T-helper 2 cell (primary cell): ENCODE results near the gene ORAI2.
A peak's percentile ranks its signal among the peaks of the same experiment; 100 is the strongest.
"Not testable (repeated sequence)": the region's sequence is repeated elsewhere in the genome, so short reads cannot be mapped to it uniquely, and the experiment has no call there.

ENCODE experiments used
- DNase-seq, 5 experiments: peaks; one replicate each; pipeline versions ENCODE4 v3.0.0 to v3.0.0-alpha.2; 2012 to 2022

Gene ORAI2

DNA sequence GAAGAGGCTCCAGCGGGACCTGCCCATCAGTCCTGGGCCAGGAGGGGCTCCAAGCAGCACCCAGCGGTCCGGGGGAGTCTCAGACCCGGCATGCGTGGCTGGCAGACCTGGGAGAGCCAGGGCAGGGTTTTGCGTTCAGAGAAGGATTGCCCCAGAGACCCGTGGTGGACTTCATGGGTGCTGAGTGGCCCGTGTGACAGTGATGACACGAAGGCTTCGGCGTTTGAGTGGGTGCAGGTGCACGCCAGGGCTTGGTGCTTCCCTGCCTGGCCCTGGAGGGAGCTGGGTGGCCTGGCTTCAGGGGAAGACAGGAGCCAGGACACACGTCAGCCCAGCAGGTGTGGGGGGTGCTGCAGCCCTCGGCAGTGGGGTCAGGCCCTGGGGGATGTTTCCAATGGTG lies 13.9 kb downstream of the ORAI2 start:
- DNase-seq = no peak

DNA sequence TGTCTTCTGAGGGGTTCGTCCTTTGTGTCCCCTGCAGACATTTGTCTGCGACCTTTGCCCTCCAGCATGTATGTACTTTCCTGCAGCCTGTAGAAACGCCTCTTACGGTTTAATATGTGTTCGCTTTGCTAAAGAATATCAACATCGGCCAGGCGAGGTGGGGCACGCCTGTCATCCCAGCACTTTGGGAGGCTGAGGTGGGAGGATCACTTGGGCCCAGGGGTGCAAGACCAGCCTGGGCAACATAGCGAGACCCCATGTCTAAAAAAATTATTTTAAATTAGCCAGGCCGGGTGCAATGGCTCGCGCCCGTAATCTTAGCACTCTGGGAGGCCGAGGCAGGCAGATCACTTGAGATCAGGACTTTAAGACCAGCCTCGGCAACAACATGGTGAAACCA lies 15.8 kb downstream of the ORAI2 start:
- no peak for DNase-seq

DNA sequence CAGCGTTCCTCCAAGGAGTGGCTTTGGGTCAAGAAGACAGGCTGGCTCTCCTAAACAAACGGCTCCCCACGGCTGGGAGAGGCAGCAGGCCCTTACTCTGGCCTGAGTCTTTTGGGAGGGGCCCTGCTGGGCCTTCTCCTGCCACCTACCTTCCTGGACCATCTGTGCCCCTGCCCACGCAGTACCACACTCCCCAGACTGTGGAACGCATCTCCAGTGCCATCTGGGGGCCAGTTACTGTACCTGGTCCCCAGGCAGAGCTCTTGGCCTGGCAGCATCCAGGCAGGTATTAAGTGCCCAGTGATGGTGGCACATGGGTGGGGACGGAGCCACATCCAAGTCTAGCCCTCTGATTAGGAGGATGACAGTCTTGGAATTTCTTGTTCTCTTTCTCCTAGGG lies 16.9 kb downstream of the ORAI2 start:
- peak in 4 of 5 experiments; percentile 25 to 55 (median 35) for DNase-seq

DNA sequence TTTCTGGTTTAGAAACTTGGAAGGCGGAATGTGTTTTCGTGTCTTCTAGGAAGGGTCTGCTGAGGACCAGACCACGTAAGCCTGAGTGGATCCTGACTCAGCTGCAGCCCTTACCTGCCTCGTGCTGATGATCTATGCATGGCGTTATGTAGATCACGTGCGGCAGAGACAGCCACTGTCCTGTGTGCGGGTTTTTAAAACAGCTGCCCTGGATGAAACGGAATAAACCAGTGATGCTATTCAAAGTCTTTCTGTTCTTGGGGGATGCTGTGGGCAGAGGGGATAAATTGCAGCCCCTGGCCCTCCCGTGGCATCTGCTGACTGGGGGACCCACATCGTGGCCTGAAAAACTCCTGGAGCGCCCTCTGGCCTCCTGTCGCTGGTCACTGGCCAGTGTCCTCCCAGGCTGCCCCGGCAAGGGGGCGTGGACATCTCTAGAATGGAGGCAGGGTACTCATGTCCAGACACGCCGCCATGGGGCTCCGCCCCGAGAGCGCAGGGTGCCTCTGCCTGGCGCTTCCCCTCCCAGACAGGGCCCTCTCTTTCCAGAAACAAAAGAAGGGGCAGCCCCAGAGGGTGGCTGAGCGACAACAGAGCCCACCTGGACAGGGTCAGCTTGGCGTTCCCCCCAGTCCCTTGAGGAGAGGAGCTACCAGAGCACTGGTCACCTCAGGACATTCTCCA lies 18.1 kb downstream of the ORAI2 start:
- no peak for DNase-seq

DNA sequence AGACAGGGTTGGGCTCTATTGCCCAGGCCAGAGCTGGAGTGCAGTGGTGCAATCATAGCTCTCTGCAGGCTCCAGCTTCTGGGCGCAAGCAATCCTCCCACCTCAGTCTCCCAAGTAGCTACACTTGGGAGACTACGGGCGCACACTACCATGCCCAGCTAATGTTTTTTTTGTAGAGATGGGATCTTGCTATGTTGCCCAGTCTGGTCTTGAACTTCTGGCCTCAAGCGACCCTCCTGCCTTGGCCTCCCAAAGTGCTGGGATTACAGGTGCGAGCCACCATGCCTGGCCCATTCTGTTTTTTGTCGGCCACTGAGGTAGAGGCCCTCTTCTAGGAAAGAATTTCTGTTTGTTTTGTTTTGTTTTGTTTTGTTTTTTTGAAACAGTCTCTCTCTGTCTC lies 19.1 kb downstream of the ORAI2 start:
- DNase-seq = no peak

DNA sequence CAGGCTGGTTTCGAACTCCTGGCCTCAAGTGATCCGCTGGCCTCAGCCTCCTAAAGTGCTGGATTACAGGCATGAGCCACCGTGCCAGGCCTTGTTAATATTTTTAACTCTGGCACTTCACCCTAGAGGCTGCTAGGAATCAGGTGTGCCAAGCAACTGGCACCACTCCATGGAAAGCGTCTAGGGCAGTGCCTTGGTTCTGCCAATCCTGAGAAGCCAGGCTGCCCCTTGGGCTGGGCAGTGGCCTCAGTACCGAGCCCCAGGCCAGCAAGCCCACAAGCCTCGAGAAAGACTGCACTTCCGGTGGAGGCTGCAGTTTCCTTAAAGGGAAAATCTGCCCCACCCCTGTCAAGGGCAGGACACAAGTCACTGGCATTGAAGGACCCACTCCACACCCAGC lies 19.9 kb downstream of the ORAI2 start:
- DNase-seq = no peak

DNA sequence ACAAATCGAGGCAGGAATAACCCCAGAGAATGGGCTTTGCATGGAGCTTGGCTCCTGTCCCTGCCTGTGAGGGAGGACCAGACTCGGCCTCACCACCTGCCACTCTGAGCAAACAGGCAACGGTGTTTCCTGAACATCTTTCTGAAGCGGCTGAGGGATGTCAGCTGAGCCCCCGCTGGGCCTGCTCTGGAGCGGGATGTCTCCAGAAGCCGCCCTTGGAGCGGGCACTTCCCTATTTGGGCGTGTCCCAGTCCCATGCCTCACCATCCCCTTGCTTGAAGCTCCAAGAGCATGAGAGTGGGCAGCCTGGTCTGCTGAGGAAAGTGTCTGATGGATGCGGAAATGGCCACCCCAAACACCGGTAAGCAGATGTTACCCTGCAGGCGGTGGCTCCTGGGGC lies 21.1 kb downstream of the ORAI2 start:
- no peak for DNase-seq

DNA sequence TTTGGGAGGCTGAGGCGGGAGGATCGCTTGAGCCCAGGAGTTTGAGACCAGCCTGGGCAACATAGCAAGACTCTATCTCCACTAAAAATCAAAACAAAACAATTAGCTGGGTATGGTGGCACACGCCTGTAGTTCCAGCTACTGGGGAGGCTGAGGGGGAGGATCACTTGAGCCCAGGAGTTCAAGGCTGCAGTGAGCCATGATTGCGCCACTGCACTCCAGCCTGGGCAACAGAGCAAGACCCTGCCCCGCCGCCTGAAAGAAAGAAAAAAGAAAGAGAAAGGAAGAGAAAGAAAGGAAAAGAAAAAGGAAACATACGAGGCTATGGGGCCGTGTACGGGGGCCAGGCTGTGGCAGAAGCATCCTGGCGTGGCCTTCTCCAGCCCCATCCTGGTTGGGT lies 21.6 kb downstream of the ORAI2 start:
- not testable (repeated sequence) for DNase-seq

DNA sequence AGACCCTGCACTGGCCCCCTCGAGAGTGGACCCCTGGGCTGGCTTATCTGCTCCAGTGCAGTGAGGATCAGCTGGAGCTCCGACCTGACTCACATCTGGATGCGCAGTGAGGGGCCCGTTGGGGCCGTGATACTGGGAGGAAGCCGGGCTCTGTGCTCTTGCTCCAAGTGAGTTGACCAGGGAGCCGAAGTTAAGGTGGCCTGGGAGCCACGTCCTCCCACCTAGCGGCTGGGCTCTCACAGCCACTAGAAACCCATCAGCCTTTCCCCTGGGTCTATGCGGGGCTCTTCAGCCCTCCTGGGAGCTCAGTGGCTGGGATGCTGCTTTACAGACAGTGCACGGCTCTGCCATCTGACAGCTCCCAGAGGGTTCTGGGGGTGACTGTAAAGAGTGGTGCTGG lies 22.2 kb downstream of the ORAI2 start:
- DNase-seq = no peak

DNA sequence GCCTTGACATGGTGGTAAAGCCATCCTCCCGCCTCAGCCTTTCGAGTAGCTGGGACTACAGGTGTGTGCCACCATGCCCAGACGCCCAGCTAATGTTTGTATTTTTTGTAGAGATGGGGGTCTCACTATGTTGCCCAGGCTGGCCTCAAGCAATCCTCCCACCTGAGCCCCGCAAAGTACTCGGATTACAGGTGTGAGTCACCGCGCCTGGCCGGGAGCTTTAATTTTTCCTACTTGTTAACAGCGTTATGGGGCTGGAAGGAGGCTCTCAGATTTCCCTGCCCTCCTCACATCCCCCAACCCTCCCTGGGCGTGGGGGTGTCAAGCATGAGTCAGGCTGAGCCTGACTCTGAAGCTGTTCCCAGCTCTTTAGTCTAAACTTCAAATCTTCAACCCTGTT lies 23.0 kb downstream of the ORAI2 start:
- DNase-seq = no peak

DNA sequence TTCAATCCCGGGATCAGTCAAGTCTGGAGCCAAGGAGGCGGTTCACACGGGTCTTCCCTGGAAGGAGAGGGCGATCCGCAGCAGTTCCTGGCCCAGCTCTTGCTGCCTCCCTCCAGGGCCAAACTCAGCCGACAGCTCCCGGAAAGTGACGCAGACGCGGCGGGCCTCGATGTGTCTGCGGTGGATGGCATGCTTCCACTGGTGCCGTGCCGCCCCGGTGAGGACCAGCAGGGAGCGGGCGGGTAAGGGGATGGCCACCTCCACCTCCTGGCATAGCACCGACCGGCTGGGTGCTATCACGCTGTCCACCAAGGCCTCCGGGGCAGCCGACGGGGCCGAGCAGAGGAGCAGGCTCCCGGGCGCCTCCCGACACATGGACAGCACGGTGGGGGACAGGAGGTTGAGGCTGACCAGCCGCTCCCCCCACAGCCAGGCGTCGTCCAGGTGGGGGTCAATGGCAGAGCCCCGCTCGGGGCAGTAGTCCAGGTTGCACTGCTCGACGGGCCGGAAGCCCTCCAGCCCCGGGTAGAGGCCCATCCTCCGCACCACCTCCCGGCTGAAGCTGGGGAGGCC lies 24.1 kb downstream of the ORAI2 start:
- DNase-seq = no peak

DNA sequence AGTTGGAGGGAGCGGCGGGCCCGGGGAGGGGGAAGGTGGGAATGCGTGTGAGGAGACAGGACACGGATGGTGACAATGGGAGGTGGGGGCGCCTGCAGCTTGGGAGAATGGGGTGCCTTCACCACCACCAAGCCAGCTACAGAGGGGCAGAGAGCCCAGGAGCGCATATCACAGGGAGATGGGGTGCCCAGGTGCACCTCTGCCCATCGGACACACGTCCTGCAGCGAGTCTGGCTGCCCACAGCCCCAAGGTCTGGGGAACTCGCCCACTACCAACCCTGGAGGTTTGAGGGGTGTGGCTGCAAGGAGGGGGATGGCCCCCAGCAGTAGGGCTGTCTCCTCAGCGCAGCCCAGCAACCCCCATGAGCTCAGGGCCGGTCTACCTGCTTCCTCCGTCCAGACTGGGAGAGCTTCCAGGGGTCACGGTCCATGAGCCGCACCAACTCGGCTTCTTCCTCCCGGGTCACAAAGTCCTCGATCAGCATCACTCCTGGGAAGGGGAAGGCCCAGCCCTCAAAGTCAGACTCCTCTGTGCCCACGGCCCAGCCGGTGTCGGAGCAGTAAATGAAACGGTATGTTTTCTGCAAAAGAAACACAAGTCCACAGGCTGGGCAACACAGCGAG lies 26.0 kb downstream of the ORAI2 start:
- DNase-seq = no peak

DNA sequence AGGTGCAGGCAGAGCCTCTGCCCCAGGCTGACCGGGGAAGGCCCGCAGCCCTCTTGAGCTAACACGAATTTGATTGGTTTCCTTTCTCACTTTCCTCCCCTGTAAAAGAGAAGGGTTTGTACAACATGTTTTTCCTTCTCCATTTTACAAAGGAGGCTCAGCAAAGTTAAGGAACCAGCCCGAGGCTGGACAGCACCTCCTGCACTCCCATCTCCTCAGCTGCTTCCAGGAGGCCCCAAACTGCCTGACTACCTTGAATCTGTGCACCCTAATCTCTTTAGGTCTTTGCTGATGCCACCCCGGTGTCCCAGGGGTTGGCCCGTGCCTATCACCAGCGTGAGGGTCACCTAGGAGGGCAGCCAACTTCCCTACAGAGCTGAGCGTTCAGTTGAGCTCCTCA lies 27.1 kb downstream of the ORAI2 start:
- DNase-seq = no peak

DNA sequence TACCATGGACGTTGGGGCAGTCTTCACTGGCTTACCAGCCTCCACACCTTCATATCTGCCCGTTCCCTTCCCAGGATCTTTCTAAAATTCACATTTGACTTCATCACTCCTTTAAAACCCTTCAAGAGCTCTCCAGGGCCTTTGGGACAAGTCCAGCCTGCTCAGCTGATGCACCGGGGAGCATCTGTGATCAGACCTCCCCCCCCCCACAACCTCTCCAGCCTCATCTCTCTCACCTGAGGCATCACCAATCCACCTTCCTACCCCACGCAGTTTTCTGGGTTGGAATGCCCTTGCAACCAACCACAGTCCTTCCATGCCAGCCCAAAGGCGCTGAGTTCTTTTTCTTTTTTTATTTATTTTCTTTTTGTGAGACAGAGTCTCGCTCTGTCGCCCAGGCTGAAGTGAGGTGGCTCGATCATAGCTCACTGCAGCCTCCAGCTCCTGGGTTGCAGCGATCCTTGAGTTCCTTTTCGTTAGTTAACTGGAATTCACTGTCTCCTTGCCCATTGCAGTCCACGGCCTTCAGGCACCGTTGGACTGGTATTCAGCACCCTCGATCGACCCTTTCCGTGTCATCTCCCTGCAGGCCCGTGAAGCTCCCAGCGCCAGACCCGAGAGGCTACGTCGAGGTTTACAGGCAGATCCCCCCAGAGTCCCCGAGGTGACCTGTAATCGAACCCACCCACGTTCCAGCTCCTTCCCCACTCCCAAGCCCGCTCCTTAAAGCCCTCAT lies 30.6 kb downstream of the ORAI2 start:
- no peak for DNase-seq

DNA sequence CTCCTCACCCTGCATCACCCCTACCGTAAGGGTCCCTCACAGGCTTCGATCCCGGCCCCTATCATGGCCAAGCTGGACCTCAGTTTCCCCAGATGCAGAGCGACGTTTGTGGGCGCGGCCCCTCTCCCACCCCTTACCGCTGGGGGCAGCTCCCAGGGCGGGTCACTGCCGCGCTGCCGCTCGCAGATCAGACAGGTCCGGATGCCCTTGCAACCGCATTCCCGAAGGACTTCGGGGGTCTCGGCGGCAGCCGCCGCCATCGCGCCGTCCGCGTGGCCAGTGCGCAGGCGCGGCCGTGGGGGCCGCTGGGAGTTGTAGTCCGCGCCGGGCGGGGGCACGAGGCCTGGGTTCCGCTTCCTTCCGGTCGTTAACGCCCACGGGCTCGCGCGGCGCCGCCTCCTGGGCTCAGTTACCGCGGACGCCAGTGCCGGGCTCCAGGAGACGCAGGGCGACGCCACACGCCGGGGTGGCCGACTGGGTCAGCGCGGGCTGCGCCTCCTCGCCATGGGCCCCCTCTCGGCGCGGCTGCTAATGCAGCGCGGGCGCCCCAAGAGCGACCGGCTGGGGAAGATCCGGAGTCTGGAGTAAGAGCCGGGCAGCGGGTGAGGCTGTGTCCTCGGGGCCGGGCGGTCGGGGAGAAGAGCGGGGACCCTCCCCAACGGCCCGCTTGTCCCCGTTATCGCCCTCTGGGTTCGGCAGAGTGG lies 31.4 kb downstream of the ORAI2 start, which contains the start of the genes ALKBH4 and LRWD1:
TSS of gene ALKBH4 (minus strand) at position 287 of the 704 bp plus-strand sequence. CDS start at position 260, 27 bp downstream.
TSS of gene LRWD1 (plus strand) at position 408 of the 704 bp plus-strand sequence. CDS start at position 505, 97 bp downstream.
- DNase-seq = peak; percentile 89 to 95 (median 91)

DNA sequence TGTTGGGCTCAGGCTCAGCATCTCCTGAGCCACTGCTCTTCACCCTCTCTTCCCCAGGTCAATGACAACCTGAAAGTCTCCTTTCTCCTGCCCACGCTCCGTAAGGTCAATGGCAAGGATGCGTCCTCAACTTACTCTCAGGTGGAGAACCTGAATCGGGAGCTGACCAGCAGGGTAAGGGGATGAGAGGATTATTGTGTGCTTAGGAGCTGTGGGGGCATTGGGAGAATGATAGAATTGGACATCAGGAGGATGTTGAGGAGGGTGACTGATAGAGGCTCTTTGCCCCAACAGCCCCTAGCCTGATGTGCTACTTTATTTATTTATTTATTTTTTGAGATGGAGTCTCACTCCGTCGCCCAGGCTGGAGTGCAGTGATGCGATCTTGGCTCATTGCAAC lies 32.7 kb downstream of the ORAI2 start:
- no peak for DNase-seq

DNA sequence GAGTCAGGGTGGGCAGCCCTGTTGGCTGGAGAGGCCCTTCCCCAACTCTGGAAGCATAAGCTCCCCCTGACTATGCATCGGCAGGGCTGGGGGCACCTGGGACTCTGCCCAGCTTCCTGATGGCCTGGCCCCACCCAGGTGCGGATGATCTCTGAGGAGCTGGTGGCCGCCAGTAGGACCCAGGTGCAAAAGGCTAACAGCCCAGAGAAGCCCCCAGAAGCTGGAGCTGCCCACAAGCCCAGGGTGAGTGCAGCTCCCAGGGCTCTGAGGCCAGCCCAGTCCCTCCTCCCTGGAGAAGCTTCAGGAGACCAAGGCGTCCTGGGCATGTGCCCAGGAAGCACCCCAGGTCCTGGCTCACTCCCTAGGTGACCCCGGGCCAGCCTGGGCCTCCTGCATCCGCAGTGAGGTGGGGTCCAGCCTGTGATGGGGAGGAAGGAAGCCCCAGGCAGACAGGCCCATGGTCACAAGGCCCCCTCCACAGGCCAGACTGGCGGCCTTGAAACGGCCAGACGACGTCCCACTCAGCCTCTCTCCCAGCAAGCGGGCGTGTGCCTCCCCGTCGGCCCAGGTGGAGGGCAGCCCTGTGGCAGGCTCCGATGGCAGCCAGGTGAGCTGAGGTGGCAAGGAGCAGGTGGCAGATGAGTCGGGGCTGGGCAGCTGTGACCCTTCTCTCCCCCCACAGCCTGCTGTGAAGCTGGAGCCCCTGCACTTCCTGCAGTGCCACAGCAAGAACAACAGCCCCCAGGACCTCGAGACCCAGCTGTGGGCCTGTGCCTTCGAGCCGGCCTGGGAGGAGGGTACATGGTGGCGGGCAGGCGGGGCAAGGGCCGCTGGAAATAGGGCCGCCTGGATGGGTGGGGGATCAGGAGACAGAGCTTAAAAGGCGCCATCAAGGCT lies 34.5 kb downstream of the ORAI2 start:
- DNase-seq = no peak

DNA sequence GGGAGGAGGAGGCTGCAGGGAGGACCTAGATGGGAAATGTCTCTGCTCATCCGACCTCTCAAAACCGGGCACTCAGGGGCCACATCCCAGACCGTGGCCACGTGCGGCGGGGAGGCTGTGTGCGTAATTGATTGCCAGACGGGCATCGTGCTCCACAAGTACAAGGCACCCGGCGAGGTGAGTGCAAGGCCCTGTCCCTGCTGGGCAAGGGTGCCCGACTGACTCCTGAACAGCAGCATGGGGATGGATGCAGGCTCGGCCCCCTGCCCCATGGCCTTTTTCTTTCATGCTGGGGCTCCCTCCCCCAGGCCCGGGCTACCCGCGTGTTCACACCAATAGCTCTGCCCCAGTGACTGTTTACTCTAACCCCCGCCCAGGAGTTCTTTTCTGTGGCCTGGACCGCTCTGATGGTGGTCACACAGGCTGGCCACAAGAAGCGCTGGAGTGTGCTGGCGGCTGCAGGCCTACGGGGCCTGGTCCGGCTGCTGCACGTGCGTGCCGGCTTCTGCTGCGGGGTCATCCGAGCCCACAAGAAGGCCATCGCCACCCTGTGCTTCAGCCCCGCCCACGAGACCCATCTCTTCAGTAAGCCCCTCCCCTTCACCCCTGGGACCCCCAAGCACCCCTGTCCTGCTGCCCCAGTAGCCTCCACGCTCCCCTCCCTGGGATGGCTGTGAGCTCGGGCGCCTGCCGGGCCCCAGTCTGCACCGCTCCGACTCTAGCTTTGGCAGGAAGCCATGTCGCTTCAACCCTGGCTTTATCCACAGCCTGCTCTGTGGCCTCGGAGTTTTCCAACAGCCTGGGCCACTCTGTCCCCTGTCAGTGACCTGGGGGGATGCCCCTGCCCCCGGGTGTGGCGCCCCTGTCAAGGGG lies 35.3 kb downstream of the ORAI2 start:
- no peak for DNase-seq

DNA sequence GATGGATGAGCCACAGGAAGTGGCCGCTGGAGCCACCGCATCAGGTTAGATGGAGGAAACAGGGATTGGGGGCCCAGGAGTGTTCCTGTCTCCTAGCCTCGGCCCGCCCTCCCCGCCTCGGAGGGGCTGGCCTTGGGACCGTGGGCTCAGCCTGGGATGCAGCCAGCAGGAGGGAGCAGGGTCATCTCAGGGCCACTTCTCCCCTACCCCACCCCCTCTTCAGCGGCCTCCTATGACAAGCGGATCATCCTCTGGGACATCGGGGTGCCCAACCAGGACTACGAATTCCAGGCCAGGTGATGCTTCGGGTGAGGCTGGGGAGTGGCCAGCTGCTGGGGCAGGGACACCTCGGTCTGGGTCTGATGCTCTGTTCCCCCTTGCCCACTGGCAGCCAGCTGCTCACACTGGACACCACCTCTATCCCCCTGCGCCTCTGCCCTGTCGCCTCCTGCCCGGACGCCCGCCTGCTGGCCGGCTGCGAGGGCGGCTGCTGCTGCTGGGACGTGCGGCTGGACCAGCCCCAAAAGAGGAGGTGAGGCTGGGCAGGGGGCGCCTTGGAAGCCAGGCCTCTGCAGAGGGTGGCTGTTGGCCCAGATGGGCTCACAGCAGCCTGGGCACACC lies 36.1 kb downstream of the ORAI2 start:
- DNase-seq = no peak
